AG09319 (cell line): Measurements from ENCODE around the gene MEGF9.

ENCODE experiments used
- DNase-seq: peaks from one replicate; pipeline ENCODE4 v3.0.0-alpha.2; 2010; ENCODE audit warnings: low read depth; ENCODE audit errors: extremely low read depth
- TF ChIP-seq, protein P1 (sequence below): IDR thresholded peaks from 2 replicates; pipeline ENCODE4 v1.5.1; 2011; ENCODE audit warnings: low read depth, mild to moderate bottlenecking, inconsistent platforms, low read length, moderate library complexity

Gene MEGF9

GRCh38 chr9:120718316-120718715 is 4.0 kb upstream of the MEGF9 start:
- TF ChIP-seq, protein P1, sequence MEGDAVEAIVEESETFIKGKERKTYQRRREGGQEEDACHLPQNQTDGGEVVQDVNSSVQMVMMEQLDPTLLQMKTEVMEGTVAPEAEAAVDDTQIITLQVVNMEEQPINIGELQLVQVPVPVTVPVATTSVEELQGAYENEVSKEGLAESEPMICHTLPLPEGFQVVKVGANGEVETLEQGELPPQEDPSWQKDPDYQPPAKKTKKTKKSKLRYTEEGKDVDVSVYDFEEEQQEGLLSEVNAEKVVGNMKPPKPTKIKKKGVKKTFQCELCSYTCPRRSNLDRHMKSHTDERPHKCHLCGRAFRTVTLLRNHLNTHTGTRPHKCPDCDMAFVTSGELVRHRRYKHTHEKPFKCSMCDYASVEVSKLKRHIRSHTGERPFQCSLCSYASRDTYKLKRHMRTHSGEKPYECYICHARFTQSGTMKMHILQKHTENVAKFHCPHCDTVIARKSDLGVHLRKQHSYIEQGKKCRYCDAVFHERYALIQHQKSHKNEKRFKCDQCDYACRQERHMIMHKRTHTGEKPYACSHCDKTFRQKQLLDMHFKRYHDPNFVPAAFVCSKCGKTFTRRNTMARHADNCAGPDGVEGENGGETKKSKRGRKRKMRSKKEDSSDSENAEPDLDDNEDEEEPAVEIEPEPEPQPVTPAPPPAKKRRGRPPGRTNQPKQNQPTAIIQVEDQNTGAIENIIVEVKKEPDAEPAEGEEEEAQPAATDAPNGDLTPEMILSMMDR = no peak
- no peak for DNase-seq

DNA sequence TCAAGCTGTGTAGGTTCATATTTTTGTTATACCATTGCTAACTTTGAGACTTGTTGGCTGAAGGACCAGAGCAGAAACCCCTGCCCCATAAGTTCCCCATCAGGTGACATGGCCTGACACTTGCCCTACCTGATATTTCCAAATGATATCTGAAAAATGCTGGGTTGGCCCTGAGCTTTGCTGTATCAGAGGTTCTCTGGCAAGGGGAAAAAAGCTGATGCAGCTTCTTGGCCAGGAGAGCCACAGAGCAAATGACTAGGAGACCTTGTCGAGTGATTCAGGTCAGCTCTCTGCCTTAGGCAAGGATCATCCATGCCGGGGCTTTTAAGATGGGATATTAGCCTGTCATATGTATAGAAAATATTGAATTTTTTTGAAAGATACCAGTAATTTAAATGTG is 2.9 kb upstream of the MEGF9 start:
- DNase-seq = no peak
- TF ChIP-seq, protein P1 = no peak

GRCh38 chr9:120716483-120716882 is 2.2 kb upstream of the MEGF9 start:
- DNase-seq = no peak
- TF ChIP-seq, protein P1 = no peak

DNA sequence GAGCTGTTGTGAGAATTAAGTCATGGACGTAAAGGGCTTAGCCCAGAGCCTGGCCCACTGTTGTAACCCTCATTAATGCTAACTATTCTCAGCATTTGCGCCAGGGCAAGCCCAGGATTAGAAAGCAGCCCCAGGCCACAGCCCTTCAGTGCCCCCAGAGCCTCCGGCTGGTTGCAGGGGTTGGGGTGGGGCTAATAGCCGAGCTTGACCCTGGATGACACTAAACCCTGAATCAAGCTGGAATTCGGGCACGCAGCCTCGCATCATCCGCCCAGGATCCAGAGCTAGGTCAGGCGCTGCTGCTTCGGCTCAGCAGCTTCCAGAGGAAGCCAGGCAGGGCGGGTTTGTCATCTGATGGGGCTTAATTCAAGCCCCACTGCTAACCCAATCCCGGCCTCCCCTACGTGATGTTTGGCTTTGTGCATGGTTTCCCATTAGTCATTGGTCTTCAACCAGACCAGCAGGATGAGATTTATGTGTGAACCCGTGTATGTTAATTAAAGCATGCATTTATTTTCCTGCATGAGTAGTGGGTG is 1.2 kb upstream of the MEGF9 start:
- DNase-seq = peak; percentile 41
- TF ChIP-seq, protein P1 = no peak

GRCh38 chr9:120714846-120715388 is 647 bp upstream of the MEGF9 start:
- DNase-seq = no peak
- TF ChIP-seq, protein P1 = no peak

GRCh38 chr9:120713257-120714087 is 798 bp downstream of the MEGF9 start:
- TF ChIP-seq, protein P1 = no peak
- no peak for DNase-seq

- DNase-seq = no peak
- TF ChIP-seq, protein P1 = no peak
Observed at GRCh38 chr9:120712539-120713031, 1.7 kb downstream of the MEGF9 start.
